ENCODE results near the gene CFAP73.

CFAP73 gene

DNA sequence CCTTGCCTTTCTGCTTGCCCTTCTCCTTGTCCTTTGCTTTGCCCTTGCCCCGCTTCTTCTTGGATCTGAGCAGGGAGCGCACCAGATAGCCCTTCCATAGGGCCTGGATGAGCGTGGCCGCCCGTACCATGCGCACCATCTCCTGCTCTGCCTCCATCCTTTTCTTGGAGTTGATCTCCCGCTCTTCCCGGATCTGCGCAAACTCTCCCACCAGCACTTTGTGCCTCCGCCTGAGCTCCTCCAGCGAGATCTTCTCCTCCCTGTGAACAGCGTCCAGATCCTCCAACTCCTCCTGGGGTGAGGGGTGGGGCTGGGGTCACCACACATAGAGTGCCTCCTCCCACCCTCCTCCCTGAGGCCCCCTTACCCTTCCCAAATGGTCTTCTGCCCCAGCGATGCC, 46.1 kb downstream of the CFAP73 start:
- H3K4me3 ChIP-seq (ENCODE audit: low read depth, low read length): no peak overlapping the region
- TF ChIP-seq, protein P1, sequence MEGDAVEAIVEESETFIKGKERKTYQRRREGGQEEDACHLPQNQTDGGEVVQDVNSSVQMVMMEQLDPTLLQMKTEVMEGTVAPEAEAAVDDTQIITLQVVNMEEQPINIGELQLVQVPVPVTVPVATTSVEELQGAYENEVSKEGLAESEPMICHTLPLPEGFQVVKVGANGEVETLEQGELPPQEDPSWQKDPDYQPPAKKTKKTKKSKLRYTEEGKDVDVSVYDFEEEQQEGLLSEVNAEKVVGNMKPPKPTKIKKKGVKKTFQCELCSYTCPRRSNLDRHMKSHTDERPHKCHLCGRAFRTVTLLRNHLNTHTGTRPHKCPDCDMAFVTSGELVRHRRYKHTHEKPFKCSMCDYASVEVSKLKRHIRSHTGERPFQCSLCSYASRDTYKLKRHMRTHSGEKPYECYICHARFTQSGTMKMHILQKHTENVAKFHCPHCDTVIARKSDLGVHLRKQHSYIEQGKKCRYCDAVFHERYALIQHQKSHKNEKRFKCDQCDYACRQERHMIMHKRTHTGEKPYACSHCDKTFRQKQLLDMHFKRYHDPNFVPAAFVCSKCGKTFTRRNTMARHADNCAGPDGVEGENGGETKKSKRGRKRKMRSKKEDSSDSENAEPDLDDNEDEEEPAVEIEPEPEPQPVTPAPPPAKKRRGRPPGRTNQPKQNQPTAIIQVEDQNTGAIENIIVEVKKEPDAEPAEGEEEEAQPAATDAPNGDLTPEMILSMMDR (IDR thresholded peaks at IDR 0.05; ENCODE audit: low read depth, low read length): no peak

DNA sequence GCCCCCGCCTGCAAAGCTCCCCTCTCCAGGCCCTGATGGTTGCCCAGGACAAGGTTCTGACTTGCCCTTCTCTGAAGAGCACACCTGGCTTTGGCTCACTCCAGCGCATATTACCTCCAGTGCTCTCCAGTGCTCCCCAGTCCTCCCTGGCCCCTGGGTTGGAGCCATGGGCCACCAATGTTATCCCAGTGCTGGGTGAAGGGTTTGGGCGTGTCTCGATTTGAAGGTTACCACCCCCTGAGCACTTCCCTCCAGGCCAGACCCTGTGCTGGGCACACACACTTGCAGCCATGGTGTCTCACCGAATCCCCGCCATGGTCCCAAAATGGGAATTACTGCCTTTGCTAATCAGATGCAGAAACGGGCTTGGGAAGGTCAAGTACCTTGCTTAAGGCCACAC, 47.1 kb downstream of the CFAP73 start:
- TF ChIP-seq, protein P1 (IDR thresholded peaks at IDR 0.05; ENCODE audit: low read depth, low read length): no peak
- no peak overlapping the region for H3K4me3 ChIP-seq (ENCODE audit: low read depth, low read length)

DNA sequence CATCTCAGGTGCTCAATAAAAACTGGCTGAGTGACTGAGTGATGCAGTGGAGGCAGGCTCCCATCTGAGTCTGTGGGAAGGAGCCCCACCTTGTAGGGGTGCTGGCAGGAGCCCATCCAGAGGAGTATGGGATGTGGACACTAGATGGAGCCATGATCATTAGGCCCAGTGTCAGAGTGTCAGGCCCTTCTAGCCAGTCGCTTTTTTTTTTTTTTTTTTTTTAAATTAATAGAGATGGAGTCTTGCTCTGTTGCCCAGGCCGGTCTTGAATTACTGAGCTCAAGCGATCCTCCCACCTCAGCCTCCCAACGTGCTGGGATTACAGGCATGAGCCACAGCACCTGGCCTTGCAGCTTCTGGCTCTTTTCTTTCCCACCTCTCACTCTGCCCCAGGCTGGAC, 47.5 kb downstream of the CFAP73 start:
- no peak overlapping the region for H3K4me3 ChIP-seq (ENCODE audit: low read depth, low read length)
- TF ChIP-seq, protein P1 (IDR thresholded peaks at IDR 0.05; ENCODE audit: low read depth, low read length): peak; percentile 77

DNA sequence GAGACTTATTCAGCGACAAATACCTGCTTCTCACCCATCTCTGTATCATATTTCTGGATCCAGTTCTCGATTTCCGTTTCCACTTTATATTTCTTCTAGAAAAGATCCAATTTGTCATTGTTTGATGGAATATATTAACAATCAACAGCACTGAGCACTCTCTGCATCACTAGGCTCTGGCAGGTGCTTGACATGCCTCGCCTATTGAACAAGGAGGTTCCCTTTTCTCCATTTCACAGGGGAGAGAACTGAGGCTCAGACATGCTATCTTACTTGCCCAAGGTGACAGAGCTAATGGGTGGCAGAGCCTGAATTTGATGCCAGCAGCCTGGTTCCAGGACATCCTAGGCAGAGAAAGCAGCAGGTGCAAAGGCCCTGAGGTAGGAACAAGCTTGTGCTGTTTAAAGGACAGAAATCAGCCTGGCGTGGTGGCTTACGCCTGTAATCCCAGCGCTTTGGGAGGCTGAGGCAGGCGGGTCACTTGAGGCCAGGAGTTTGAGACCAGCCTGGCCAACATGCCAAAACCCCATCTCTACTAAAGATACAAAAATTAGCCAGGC, 48.1 kb downstream of the CFAP73 start:
- TF ChIP-seq, protein P1 (IDR thresholded peaks at IDR 0.05; ENCODE audit: low read depth, low read length): no peak
- no peak overlapping the region for H3K4me3 ChIP-seq (ENCODE audit: low read depth, low read length)

DNA sequence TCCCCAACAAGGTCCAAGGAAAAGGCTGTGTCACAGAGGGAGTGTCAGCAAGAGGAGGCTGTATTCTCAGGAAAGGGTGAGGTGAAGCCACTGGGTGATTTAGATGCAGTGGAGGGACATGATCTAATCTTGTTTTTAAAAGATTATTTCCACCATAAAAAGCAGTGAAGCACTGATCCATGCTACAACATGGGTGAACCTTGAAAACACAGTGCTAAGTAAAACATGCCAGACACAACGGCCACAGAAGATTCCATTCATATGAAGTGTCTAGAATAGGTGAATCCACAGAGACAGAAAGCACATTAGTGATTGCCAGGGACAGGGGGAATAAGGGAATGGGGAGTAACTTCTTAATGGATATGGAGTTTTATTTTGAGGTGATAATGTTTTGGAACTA, 48.8 kb downstream of the CFAP73 start:
- no peak overlapping the region for H3K4me3 ChIP-seq (ENCODE audit: low read depth, low read length)
- TF ChIP-seq, protein P1 (IDR thresholded peaks at IDR 0.05; ENCODE audit: low read depth, low read length): no peak

DNA sequence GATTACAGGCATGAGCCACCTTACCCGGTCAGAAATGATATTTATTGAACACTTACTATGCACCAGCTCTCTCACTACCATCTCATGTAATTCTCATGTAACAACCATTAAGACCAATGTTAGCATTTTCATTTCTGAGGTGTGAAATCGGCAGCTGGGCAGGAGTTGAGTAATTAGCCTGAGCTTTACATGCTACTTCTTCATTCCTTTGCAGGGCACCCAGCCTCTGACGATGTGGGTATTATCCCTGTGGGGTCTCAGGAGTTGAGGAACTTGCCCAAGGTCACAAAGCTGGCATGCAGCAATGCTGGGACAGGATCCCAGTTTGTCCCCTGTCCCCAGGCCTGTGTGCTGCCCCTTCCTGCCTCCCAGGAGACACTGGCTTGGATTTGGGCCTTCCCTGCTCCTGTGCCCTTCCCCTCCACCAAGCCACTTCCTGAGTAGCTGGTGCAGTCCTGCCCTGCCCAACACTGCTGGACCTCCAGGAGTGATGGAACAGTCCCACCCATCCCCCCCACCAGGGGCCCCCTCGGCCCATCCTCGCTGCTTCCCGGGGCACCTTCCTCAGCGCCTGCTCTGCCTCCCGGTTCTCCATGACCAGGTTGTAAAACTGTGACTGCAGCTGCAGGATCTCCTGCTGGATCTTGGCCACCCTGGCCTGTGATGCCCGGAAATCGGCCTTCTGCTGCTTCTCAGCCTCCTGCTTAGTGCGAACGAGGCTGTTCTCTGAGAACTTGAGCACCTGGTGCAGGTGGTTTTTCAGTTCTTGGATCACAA, 50.7 kb downstream of the CFAP73 start:
- TF ChIP-seq, protein P1 (IDR thresholded peaks at IDR 0.05; ENCODE audit: low read depth, low read length): no peak
- no peak overlapping the region for H3K4me3 ChIP-seq (ENCODE audit: low read depth, low read length)
